K562 (cell line): ENCODE results near the gene PURA.

Source experiments
- ARID3A ChIP-seq: IDR thresholded peaks from 2 replicates; pipeline ENCODE4 v1.6.1; 2012; ENCODE audit warnings: low read depth, low read length, improper control_type of control experiment, borderline replicate concordance
- CREB1 ChIP-seq, 2 experiments: sonication (generic) in 1 of 2; formaldehyde crosslinking in 1 of 2; IDR thresholded peaks; 2 replicates each; pipeline versions ENCODE4 v1.6.1 to v1.8.0; 2012 to 2022; ENCODE audit warnings: inconsistent platforms in 1 of 2, mild to moderate bottlenecking in 1 of 2, missing genetic modification reagents in 1 of 2, moderate library complexity in 1 of 2
- CTCF ChIP-seq, 3 experiments: IDR thresholded peaks in 2 of 3; conservative IDR thresholded peaks in 1 of 3; 2 replicates each; pipeline ENCODE4 v1.5.1; 2011 to 2012; ENCODE audit warnings: low read length in 3 of 3, mild to moderate bottlenecking in 3 of 3, control low read depth in 2 of 3, improper control_type of control experiment in 1 of 3, inconsistent platforms in 1 of 3, low read depth in 1 of 3, mixed read lengths in 1 of 3, moderate library complexity in 1 of 3; ENCODE audit not compliant: insufficient read depth in 2 of 3
- SMAD3 ChIP-seq: fragments of 450-650 bp; formaldehyde crosslinking; conservative IDR thresholded peaks from 2 replicates; pipeline ENCODE4 v1.4.0; 2020; ENCODE audit warnings: mild to moderate bottlenecking
- SRSF9 ChIP-seq: fragments of 200-400 bp; formaldehyde crosslinking; IDR thresholded peaks from 2 replicates; pipeline ENCODE4 v1.6.1; 2017; ENCODE audit warnings: low read depth, low read length, borderline replicate concordance
- ZNF445 ChIP-seq: fragments of 250-450 bp; sonication (Bioruptor Pico); IDR thresholded peaks from 2 replicates; pipeline ENCODE4 v1.4.0; 2020; ENCODE audit warnings: low read depth, mild to moderate bottlenecking, moderate library complexity
- ZNF589 ChIP-seq: fragments of 200-800 bp; sonication (Bioruptor generic); IDR thresholded peaks from 2 replicates; pipeline ENCODE4 v1.6.1; 2016; ENCODE audit warnings: low read depth, missing genetic modification characterization, missing compliant biosample characterization
- TF ChIP-seq, protein P1 (sequence below): fragments of 150-350 bp; IDR thresholded peaks from 2 replicates; pipeline ENCODE4 v1.6.1; 2014; ENCODE audit warnings: low read depth, mild to moderate bottlenecking, low read length, borderline replicate concordance

GRCh38 chr5:140157032-140157781 lies 43.3 kb downstream of the PURA start:
- TF ChIP-seq ARID3A (0 out of 2 replicates have a peak, but pooled peaks have one; percentile 36), SMAD3 (CRISPR knock-in tag) (no peak), CREB1 (IDR thresholded peaks at IDR 0.05) (no peak), CREB1 (CRISPR knock-in tag; IDR thresholded peaks at IDR 0.05) (no peak; the same call in 1 of the 2 replicates), SRSF9 (no peak), ZNF445 (CRISPR knock-in tag) (no peak), ZNF589 (CRISPR knock-in tag) (no peak), CTCF (IDR thresholded peaks at IDR 0.05 in 2 of 3, conservative IDR thresholded peaks at IDR 0.05 in 1 of 3; ENCODE audit: insufficient read depth in 2 of 3, low read depth in 1 of 3, low read length in 3 of 3) (peak; percentile 88 to 95 (median 94))
- TF ChIP-seq, protein P1, sequence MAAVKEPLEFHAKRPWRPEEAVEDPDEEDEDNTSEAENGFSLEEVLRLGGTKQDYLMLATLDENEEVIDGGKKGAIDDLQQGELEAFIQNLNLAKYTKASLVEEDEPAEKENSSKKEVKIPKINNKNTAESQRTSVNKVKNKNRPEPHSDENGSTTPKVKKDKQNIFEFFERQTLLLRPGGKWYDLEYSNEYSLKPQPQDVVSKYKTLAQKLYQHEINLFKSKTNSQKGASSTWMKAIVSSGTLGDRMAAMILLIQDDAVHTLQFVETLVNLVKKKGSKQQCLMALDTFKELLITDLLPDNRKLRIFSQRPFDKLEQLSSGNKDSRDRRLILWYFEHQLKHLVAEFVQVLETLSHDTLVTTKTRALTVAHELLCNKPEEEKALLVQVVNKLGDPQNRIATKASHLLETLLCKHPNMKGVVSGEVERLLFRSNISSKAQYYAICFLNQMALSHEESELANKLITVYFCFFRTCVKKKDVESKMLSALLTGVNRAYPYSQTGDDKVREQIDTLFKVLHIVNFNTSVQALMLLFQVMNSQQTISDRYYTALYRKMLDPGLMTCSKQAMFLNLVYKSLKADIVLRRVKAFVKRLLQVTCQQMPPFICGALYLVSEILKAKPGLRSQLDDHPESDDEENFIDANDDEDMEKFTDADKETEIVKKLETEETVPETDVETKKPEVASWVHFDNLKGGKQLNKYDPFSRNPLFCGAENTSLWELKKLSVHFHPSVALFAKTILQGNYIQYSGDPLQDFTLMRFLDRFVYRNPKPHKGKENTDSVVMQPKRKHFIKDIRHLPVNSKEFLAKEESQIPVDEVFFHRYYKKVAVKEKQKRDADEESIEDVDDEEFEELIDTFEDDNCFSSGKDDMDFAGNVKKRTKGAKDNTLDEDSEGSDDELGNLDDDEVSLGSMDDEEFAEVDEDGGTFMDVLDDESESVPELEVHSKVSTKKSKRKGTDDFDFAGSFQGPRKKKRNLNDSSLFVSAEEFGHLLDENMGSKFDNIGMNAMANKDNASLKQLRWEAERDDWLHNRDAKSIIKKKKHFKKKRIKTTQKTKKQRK, result no peak
